Neural progenitor cell (in vitro differentiated cells): ENCODE results near the gene SPRED2. TPM values are rescaled to one million over a fixed set of nuclear protein-coding genes. Genes with fewer than 3 reads are reported as not detected.

ENCODE experiments used
- DNase-seq: peaks from one replicate; pipeline ENCODE4 v3.0.0-alpha.2; 2016; ENCODE audit warnings: low spot score
- H2AFZ ChIP-seq: fragments of 200-600 bp; sonication (generic); replicated peaks from 2 replicates; pipeline ENCODE4 v1.6.1; 2016; ENCODE audit warnings: antibody characterized with exemption
- H3F3A ChIP-seq: fragments of 200-600 bp; sonication (generic); 2 replicates; pipeline ENCODE4 v1.6.1; 2016; ENCODE audit warnings: antibody characterized with exemption, low read depth
- H3K27ac ChIP-seq: fragments of 200-600 bp; sonication (generic); 2 replicates; pipeline ENCODE4 v1.5.1; 2016; ENCODE audit warnings: mild to moderate bottlenecking
- H3K27me3 ChIP-seq: fragments of 200-600 bp; sonication (generic); 2 replicates; pipeline ENCODE4 v1.6.1; 2016; ENCODE audit warnings: mild to moderate bottlenecking, moderate library complexity
- H3K36me3 ChIP-seq: fragments of 200-600 bp; sonication (generic); 2 replicates; pipeline ENCODE4 v1.5.1; 2016
- H3K4me1 ChIP-seq: fragments of 200-600 bp; sonication (generic); 2 replicates; pipeline ENCODE4 v1.6.1; 2016; ENCODE audit warnings: mixed run types
- H3K4me2 ChIP-seq: fragments of 200-600 bp; sonication (generic); 2 replicates; pipeline ENCODE4 v1.6.1; 2016
- H3K4me3 ChIP-seq: fragments of 200-600 bp; sonication (generic); 2 replicates; pipeline ENCODE4 v1.5.1; 2016
- H3K79me2 ChIP-seq: fragments of 200-600 bp; sonication (generic); 2 replicates; pipeline ENCODE4 v1.6.1; 2016; ENCODE audit warnings: low read depth
- H3K9ac ChIP-seq: fragments of 200-600 bp; sonication (generic); 2 replicates; pipeline ENCODE4 v1.6.1; 2016
- H3K9me3 ChIP-seq: fragments of 200-600 bp; sonication (generic); 2 replicates; pipeline ENCODE4 v1.5.1; 2016; ENCODE audit warnings: low read depth
- H4K20me1 ChIP-seq: fragments of 200-600 bp; sonication (generic); 2 replicates; pipeline ENCODE4 v1.6.1; 2016; ENCODE audit warnings: low read depth
- H3K27ac Mint-ChIP-seq: 3 replicates; pipeline ENCODE4 v1.8.0; 2021; ENCODE audit warnings: mixed read lengths
- H3K27me3 Mint-ChIP-seq: 2 replicates; pipeline ENCODE4 v1.8.0; 2022; ENCODE audit warnings: low read depth, mild to moderate bottlenecking, inconsistent platforms, moderate library complexity, mixed read lengths; ENCODE audit not compliant: insufficient read depth
- H3K36me3 Mint-ChIP-seq: 3 replicates; pipeline ENCODE4 v1.8.0; 2021; ENCODE audit warnings: mixed read lengths
- H3K4me1 Mint-ChIP-seq: 3 replicates; pipeline ENCODE4 v1.8.0; 2021; ENCODE audit warnings: mixed read lengths
- H3K4me3 Mint-ChIP-seq: 3 replicates; pipeline ENCODE4 v1.8.0; 2021; ENCODE audit warnings: mild to moderate bottlenecking, moderate library complexity, mixed read lengths
- H3K9me3 Mint-ChIP-seq: 3 replicates; pipeline ENCODE4 v1.8.0; 2020; ENCODE audit warnings: mixed read lengths
- EZH2 ChIP-seq: fragments of 200-600 bp; sonication (generic); IDR thresholded peaks from 2 replicates; pipeline ENCODE4 v1.6.1; 2017; ENCODE audit warnings: antibody characterized with exemption, mild to moderate bottlenecking, moderate library complexity
- EZH2phosphoT487 ChIP-seq: fragments of 200-600 bp; sonication (generic); IDR thresholded peaks from 2 replicates; pipeline ENCODE4 v1.6.1; 2017; ENCODE audit warnings: antibody characterized with exemption
- total RNA-seq: library from RNA; depleted of rRNA; stranded (reverse); fragments of >200 nt; gene quantifications from 2 replicates; pipeline ENCODE4 v1.2.3, GENCODE V29; 2015; ENCODE audit warnings: low replicate concordance
- TF ChIP-seq, protein P1 (sequence below): fragments of 200-600 bp; sonication (generic); IDR thresholded peaks from 2 replicates; pipeline ENCODE4 v1.5.1; 2017; ENCODE audit warnings: antibody characterized with exemption, mild to moderate bottlenecking

Gene SPRED2
- total RNA-seq, 1 donor from 2014 or later, result 11.6 TPM

GRCh38 chr2:65377556-65378192 is 54.7 kb downstream of the SPRED2 start:
- H4K20me1 ChIP-seq, result peaks cover 57% of the 10 kb centered on the region
- H3K36me3 ChIP-seq, result no peaks in the 10 kb centered on the region
- Mint-ChIP-seq H3K9me3 (no peaks in the 10 kb centered on the region), H3K36me3 (peaks cover 10% of the 10 kb centered on the region), H3K4me3 (no peak overlapping the region), H3K4me1 (peaks cover 17% of the 10 kb centered on the region), H3K27me3 (no peaks in the 10 kb centered on the region), H3K27ac (peak overlapping the region; percentile 37)
- TF ChIP-seq, protein P1, sequence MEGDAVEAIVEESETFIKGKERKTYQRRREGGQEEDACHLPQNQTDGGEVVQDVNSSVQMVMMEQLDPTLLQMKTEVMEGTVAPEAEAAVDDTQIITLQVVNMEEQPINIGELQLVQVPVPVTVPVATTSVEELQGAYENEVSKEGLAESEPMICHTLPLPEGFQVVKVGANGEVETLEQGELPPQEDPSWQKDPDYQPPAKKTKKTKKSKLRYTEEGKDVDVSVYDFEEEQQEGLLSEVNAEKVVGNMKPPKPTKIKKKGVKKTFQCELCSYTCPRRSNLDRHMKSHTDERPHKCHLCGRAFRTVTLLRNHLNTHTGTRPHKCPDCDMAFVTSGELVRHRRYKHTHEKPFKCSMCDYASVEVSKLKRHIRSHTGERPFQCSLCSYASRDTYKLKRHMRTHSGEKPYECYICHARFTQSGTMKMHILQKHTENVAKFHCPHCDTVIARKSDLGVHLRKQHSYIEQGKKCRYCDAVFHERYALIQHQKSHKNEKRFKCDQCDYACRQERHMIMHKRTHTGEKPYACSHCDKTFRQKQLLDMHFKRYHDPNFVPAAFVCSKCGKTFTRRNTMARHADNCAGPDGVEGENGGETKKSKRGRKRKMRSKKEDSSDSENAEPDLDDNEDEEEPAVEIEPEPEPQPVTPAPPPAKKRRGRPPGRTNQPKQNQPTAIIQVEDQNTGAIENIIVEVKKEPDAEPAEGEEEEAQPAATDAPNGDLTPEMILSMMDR, result no peak
- no peak for TF ChIP-seq EZH2
- TF ChIP-seq EZH2phosphoT487, result no peak
- no peak overlapping the region for H3K27ac ChIP-seq
- no peaks in the 10 kb centered on the region for H3K79me2 ChIP-seq
- no peak overlapping the region for H3K4me2 ChIP-seq
- H2AFZ ChIP-seq, result no peak overlapping the region
- no peaks in the 10 kb centered on the region for H3F3A ChIP-seq
- DNase-seq, result no peak
- H3K4me1 ChIP-seq, result peaks cover 13% of the 10 kb centered on the region
- H3K4me3 ChIP-seq, result no peak overlapping the region
- no peaks in the 10 kb centered on the region for H3K27me3 ChIP-seq
- no peak overlapping the region for H3K9ac ChIP-seq
- H3K9me3 ChIP-seq, result no peaks in the 10 kb centered on the region

DNA sequence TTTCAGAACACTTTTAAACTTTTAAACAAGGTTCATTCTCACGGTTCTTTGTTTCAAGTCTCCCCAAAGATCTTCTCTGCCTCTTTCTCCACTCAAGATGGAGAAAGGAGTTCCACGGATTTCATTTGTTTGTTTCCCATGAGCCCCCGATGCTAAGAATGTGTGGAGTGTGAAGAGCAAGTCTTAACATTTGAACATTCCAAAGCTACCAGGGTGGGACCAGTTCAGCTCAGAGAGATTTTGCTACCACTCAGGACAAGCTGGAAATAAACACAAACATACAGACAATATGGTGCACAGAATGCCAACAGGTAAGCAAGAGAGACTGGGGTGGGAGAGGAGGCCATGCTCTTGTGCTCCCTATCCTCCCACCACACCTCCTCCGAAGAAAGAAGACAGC is 56.7 kb downstream of the SPRED2 start:
- Mint-ChIP-seq H3K36me3 (peaks cover 10% of the 10 kb centered on the region), H3K9me3 (no peaks in the 10 kb centered on the region), H3K4me3 (no peak overlapping the region), H3K4me1 (peaks cover 34% of the 10 kb centered on the region), H3K27ac (peak overlapping the region; percentile 16), H3K27me3 (no peaks in the 10 kb centered on the region)
- H3K9me3 ChIP-seq, result no peaks in the 10 kb centered on the region
- no peaks in the 10 kb centered on the region for H3K27me3 ChIP-seq
- DNase-seq, result no peak
- no peak for TF ChIP-seq EZH2
- TF ChIP-seq, protein P1, result no peak
- no peak for TF ChIP-seq EZH2phosphoT487
- no peak overlapping the region for H3K4me2 ChIP-seq
- no peak overlapping the region for H3K27ac ChIP-seq
- no peak overlapping the region for H3K4me3 ChIP-seq
- H3K79me2 ChIP-seq, result no peaks in the 10 kb centered on the region
- no peaks in the 10 kb centered on the region for H3K36me3 ChIP-seq
- H3K4me1 ChIP-seq, result peaks cover 27% of the 10 kb centered on the region
- no peak overlapping the region for H2AFZ ChIP-seq
- peaks cover 62% of the 10 kb centered on the region for H4K20me1 ChIP-seq
- peaks cover 6% of the 10 kb centered on the region for H3F3A ChIP-seq
- H3K9ac ChIP-seq, result no peak overlapping the region

GRCh38 chr2:65374999-65375398 is 57.4 kb downstream of the SPRED2 start:
- Histone ChIP-seq H3F3A (peaks cover 7% of the 10 kb centered on the region), H3K27ac (no peak overlapping the region), H3K27me3 (no peaks in the 10 kb centered on the region), H3K36me3 (no peaks in the 10 kb centered on the region), H3K4me1 (peaks cover 31% of the 10 kb centered on the region), H3K4me2 (no peak overlapping the region), H2AFZ (no peak overlapping the region), H3K4me3 (no peak overlapping the region), H3K9me3 (no peaks in the 10 kb centered on the region), H3K79me2 (no peaks in the 10 kb centered on the region), H4K20me1 (peaks cover 66% of the 10 kb centered on the region), H3K9ac (no peak overlapping the region)
- Mint-ChIP-seq H3K36me3 (peaks cover 10% of the 10 kb centered on the region), H3K9me3 (no peaks in the 10 kb centered on the region), H3K4me1 (peaks cover 40% of the 10 kb centered on the region), H3K27ac (no peak overlapping the region), H3K4me3 (no peak overlapping the region), H3K27me3 (no peaks in the 10 kb centered on the region)
- TF ChIP-seq EZH2phosphoT487 (no peak), EZH2 (no peak)
- TF ChIP-seq, protein P1, result no peak
- DNase-seq, result no peak
